Posterior vena cava (tissue), 2 donors: Measurements from ENCODE around the gene TNFSF4. TPM values are rescaled to one million over a fixed set of nuclear protein-coding genes. Genes with fewer than 3 reads are reported as not detected.

ENCODE experiments used
- total RNA-seq, 2 donors: library from RNA; stranded (reverse); fragmentation: NEBNext Ultra II Directional; extraction: Animal tissue kit (Norgen Biotek cat#: 25700); gene quantifications; one replicate each; pipeline ENCODE4 v1.2.1, GENCODE V29; 2021
- donor health status: DM: yes; HTN: yes; CAD: no.
- donor health status: DM: yes; HTN: yes; CAD: no.

The TNFSF4 gene
- total RNA-seq, 2 donors from 2014 or later: 0.57 to 1.2 TPM

Other genes with a start within 250 kb of the TNFSF4 start
- gene TNFSF18, start 156.4 kb downstream of the TNFSF4 start, total RNA-seq: under 1 TPM in 1 of 2 donors, not detected in 1; 0.10 TPM